Hematopoietic multipotent progenitor cell (in vitro differentiated cells): ENCODE data around the gene KLHL22. TPM values are rescaled to one million over a fixed set of nuclear protein-coding genes. Genes with fewer than 3 reads are reported as not detected.
A peak's percentile ranks its signal among the peaks of the same experiment; 100 is the strongest.
"Not testable (repeated sequence)": the region's sequence is repeated elsewhere in the genome, so short reads cannot be mapped to it uniquely, and the experiment has no call there.

Experiments
- DNase-seq, 3 donors: peaks; one replicate each; pipeline ENCODE4 v3.0.0-alpha.2; 2011 to 2015; ENCODE audit warnings: low read depth in 2 of 3, low spot score in 2 of 3
- total RNA-seq: library from RNA; depleted of rRNA; stranded (reverse); fragments of >200 nt; gene quantifications from one replicate; pipeline ENCODE4 v1.2.3, GENCODE V29; 2012

Gene KLHL22
- total RNA-seq, 1 donor, result 33.9 TPM

- DNase-seq, result not testable (repeated sequence)
Measured at GRCh38 chr22:20504293-20504922, 8.8 kb upstream of the KLHL22 start.

GRCh38 chr22:20503816-20504215, 8.2 kb upstream of the KLHL22 start:
- no peak for DNase-seq

- DNase-seq, result no peak
Measured at GRCh38 chr22:20499769-20500168, 4.2 kb upstream of the KLHL22 start.

- no peak for DNase-seq
Measured at GRCh38 chr22:20498913-20499312, 3.3 kb upstream of the KLHL22 start.

GRCh38 chr22:20497426-20497825, 1.8 kb upstream of the KLHL22 start:
- DNase-seq, result no peak

GRCh38 chr22:20495861-20496681, 476 bp upstream of the KLHL22 start:
- DNase-seq, result peak; percentile 83 to 92 (median 92)

GRCh38 chr22:20491346-20491745, 4.2 kb downstream of the KLHL22 start:
- no peak for DNase-seq

- DNase-seq, result no peak
Measured at GRCh38 chr22:20490941-20491307, 4.7 kb downstream of the KLHL22 start.

GRCh38 chr22:20490183-20490940, 5.2 kb downstream of the KLHL22 start:
- DNase-seq, result no peak

GRCh38 chr22:20488946-20489345, 6.6 kb downstream of the KLHL22 start:
- no peak for DNase-seq

GRCh38 chr22:20487715-20488114, 7.9 kb downstream of the KLHL22 start:
- no peak for DNase-seq

GRCh38 chr22:20486229-20486628, 9.4 kb downstream of the KLHL22 start:
- DNase-seq, result no peak

GRCh38 chr22:20484948-20485683, 10.5 kb downstream of the KLHL22 start:
- no peak for DNase-seq

GRCh38 chr22:20483771-20484170, 11.8 kb downstream of the KLHL22 start:
- no peak for DNase-seq

- not testable (repeated sequence) for DNase-seq
Measured at GRCh38 chr22:20483143-20483506, 12.5 kb downstream of the KLHL22 start.

GRCh38 chr22:20479612-20480196, 15.9 kb downstream of the KLHL22 start:
- no peak for DNase-seq

GRCh38 chr22:20478059-20478458, 17.5 kb downstream of the KLHL22 start:
- not testable (repeated sequence) for DNase-seq

- DNase-seq, result not testable (repeated sequence)
Measured at GRCh38 chr22:20475569-20475968, 20.0 kb downstream of the KLHL22 start.

- DNase-seq, result no peak
Measured at GRCh38 chr22:20475115-20475436, 20.5 kb downstream of the KLHL22 start.

GRCh38 chr22:20472629-20473442, 22.8 kb downstream of the KLHL22 start:
- DNase-seq, result no peak
